ENCODE measurements around the gene TEX19. TPM values are rescaled to one million over a fixed set of nuclear protein-coding genes. Genes with fewer than 3 reads are reported as not detected.

TEX19 gene
- total RNA-seq, 2 donors from 2014 or later = 0.46 to 0.48 TPM

GRCh38 chr17:82384051-82384729 lies 25.1 kb downstream of the TEX19 start:
- H3K27ac ChIP-seq (ENCODE audit: low read depth, low read length) = no peak overlapping the region
- Mint-ChIP-seq H3K27me3 (ENCODE audit: insufficient read depth) (peaks cover 8% of the 10 kb centered on the region), H3K4me1 (no peaks in the 10 kb centered on the region), H3K36me3 (ENCODE audit: low read depth) (no peaks in the 10 kb centered on the region), H3K27ac (no peak overlapping the region), H3K9me3 (no peaks in the 10 kb centered on the region), H3K4me3 (no peak overlapping the region)
- DNase-seq = no peak
- no peaks in the 10 kb centered on the region for H3K9me3 ChIP-seq (ENCODE audit: control insufficient read depth, low read length)
- no peak overlapping the region for H3K9ac ChIP-seq (ENCODE audit: extremely low read depth, low read length, poor library complexity, severe bottlenecking)
- H3K36me3 ChIP-seq (ENCODE audit: control insufficient read depth, insufficient read depth, low read length) = no peaks in the 10 kb centered on the region
- H3K27me3 ChIP-seq (ENCODE audit: control insufficient read depth, insufficient read depth, low read length, poor library complexity, severe bottlenecking) = no peaks in the 10 kb centered on the region
- H3K4me3 ChIP-seq (ENCODE audit: low read length) = no peak overlapping the region
- TF ChIP-seq CTCF (conservative IDR thresholded peaks at IDR 0.05) = no peak
- H3K4me1 ChIP-seq (ENCODE audit: control insufficient read depth, insufficient read depth, low read length) = no peaks in the 10 kb centered on the region
- 91 to 93% methylated on average over 19 to 22 of the region's 22 CpGs for WGBS, 2 experiments (ENCODE audit: insufficient coverage in 1 of 2, insufficient read length in 1 of 2)

GRCh38 chr17:82384730-82385481 lies 25.9 kb downstream of the TEX19 start:
- DNase-seq = peak; percentile 78
- Histone ChIP-seq H3K27ac (ENCODE audit: low read depth, low read length) (peak overlapping the region; percentile 24), H3K9ac (ENCODE audit: extremely low read depth, low read length, poor library complexity, severe bottlenecking) (no peak overlapping the region)

More at GRCh38 chr17:82384730-82385481, 25.9 kb downstream of the TEX19 start:
- Histone ChIP-seq H3K27me3 (ENCODE audit: control insufficient read depth, insufficient read depth, low read length, poor library complexity, severe bottlenecking) (no peaks in the 10 kb centered on the region), H3K9me3 (ENCODE audit: control insufficient read depth, low read length) (no peaks in the 10 kb centered on the region), H3K4me1 (ENCODE audit: control insufficient read depth, insufficient read depth, low read length) (no peaks in the 10 kb centered on the region), H3K36me3 (ENCODE audit: control insufficient read depth, insufficient read depth, low read length) (no peaks in the 10 kb centered on the region), H3K4me3 (ENCODE audit: low read length) (no peak overlapping the region)
- Mint-ChIP-seq H3K4me1 (no peaks in the 10 kb centered on the region), H3K4me3 (no peak overlapping the region), H3K27me3 (ENCODE audit: insufficient read depth) (peaks cover 6% of the 10 kb centered on the region), H3K27ac (no peak overlapping the region), H3K9me3 (no peaks in the 10 kb centered on the region), H3K36me3 (ENCODE audit: low read depth) (no peaks in the 10 kb centered on the region)
- 76 to 84% methylated on average over 22 to 26 of the region's 26 CpGs for WGBS, 2 experiments (ENCODE audit: insufficient coverage in 1 of 2, insufficient read length in 1 of 2)
- peak; percentile 46 for TF ChIP-seq CTCF (conservative IDR thresholded peaks at IDR 0.05)
